GM23338 (cell line): Measurements from ENCODE around the gene PLEKHH3.
"Not testable (repeated sequence)": the region's sequence is repeated elsewhere in the genome, so short reads cannot be mapped to it uniquely, and the experiment has no call there.

Source experiments
- CREB1 ChIP-seq: fragments of 250-450 bp; sonication (Bioruptor Pico); IDR thresholded peaks from 2 replicates; pipeline ENCODE4 v1.5.0; 2020; ENCODE audit warnings: low read depth, mild to moderate bottlenecking, moderate library complexity
- CTCF ChIP-seq, 2 experiments: fragments of 200-600 bp in 1 of 2; sonication (generic) in 1 of 2; conservative IDR thresholded peaks; 2 replicates each; pipeline versions ENCODE4 v1.5.1 to v1.6.1; 2016 to 2017; ENCODE audit warnings: antibody characterized with exemption in 2 of 2, low read depth in 2 of 2, mild to moderate bottlenecking in 2 of 2, moderate library complexity in 1 of 2
- EZH2 ChIP-seq: fragments of 200-600 bp; sonication (generic); IDR thresholded peaks from one replicate; pipeline ENCODE4 v1.8.0; 2017; ENCODE audit warnings: antibody characterized with exemption, mild to moderate bottlenecking, low read depth; ENCODE audit not compliant: unreplicated experiment
- EZH2phosphoT487 ChIP-seq: fragments of 200-600 bp; sonication (generic); IDR thresholded peaks from one replicate; pipeline ENCODE4 v1.8.1; 2018; ENCODE audit warnings: antibody characterized with exemption; ENCODE audit not compliant: unreplicated experiment
- JUNB ChIP-seq: IDR thresholded peaks from one replicate; pipeline ENCODE4 v1.6.1; 2016; ENCODE audit warnings: antibody characterized with exemption; ENCODE audit not compliant: unreplicated experiment
- NANOG ChIP-seq: IDR thresholded peaks from 2 replicates; pipeline ENCODE4 v1.6.1; 2016; ENCODE audit warnings: antibody characterized with exemption, borderline replicate concordance
- POLR2AphosphoS5 ChIP-seq: IDR thresholded peaks from 2 replicates; pipeline ENCODE4 v1.6.1; 2016; ENCODE audit warnings: antibody characterized with exemption, low read depth
- REST ChIP-seq: IDR thresholded peaks from one replicate; pipeline ENCODE4 v1.6.1; 2018; ENCODE audit warnings: antibody characterized with exemption; ENCODE audit not compliant: unreplicated experiment
- ZNF114 ChIP-seq: fragments of 250-450 bp; sonication (Bioruptor Pico); IDR thresholded peaks from 2 replicates; pipeline ENCODE4 v1.5.0; 2020; ENCODE audit warnings: mild to moderate bottlenecking, moderate library complexity
- ZNF331 ChIP-seq: fragments of 250-450 bp; sonication (Bioruptor Pico); IDR thresholded peaks from 2 replicates; pipeline ENCODE4 v1.5.0; 2020; ENCODE audit warnings: low read depth, mild to moderate bottlenecking, moderate library complexity

GRCh38 chr17:42627032-42627764 is 49.6 kb downstream of the PLEKHH3 start:
- not testable (repeated sequence) for TF ChIP-seq CTCF (conservative IDR thresholded peaks at IDR 0.05; ENCODE audit: low read depth in 2 of 2); POLR2AphosphoS5; EZH2; CREB1 (CRISPR knock-in tag); REST; JUNB; EZH2phosphoT487; NANOG; ZNF114 (CRISPR knock-in tag); ZNF331 (CRISPR knock-in tag)
